ENCODE results near the gene PPM1H.
"Not testable (repeated sequence)": the region's sequence is repeated elsewhere in the genome, so short reads cannot be mapped to it uniquely, and the experiment has no call there.

PPM1H gene

GRCh38 chr12:62832558-62832957 is 102.4 kb downstream of the PPM1H start:
- DNase-seq: no peak

DNA sequence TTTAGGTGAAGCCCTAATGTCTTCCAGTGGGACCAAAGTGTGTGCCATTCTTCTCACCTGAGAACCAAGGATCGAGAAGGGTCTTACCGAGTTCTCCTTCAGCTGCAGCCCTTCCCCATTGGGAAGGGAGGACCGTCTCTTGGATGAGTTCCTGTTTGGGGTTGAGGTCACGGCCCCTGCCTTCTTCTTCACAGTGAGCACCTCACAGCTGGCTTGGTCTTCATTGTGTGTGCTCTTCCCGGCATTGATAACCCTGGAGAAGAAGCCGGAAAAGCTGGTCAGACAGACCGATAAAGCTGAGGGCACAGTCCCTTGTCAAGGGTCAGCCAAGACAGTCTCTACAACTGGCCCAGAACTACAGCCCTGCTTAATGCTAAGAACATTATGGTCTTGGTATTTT is 102.9 kb downstream of the PPM1H start:
- no peak for DNase-seq

DNA sequence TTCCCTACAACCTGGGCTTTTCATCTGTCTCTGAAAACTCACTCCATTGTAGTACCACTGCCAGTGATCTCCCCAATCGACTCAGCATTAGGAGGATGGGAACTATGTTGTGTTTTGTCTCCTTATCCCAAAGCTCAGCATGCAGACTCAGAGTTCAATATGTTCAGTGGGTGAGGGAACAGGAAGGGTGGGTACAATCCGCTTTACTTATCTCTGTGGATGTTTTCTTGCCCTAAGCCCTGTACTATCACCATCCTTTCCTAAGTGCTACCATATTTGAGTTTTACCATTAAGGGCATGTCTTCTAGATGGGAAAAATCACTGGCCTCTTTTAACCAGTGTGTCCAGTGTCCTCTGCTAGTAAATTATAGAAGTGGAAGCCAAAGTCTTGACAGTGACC is 107.1 kb downstream of the PPM1H start:
- DNase-seq: no peak

GRCh38 chr12:62827042-62827441 is 107.9 kb downstream of the PPM1H start:
- no peak for DNase-seq

DNA sequence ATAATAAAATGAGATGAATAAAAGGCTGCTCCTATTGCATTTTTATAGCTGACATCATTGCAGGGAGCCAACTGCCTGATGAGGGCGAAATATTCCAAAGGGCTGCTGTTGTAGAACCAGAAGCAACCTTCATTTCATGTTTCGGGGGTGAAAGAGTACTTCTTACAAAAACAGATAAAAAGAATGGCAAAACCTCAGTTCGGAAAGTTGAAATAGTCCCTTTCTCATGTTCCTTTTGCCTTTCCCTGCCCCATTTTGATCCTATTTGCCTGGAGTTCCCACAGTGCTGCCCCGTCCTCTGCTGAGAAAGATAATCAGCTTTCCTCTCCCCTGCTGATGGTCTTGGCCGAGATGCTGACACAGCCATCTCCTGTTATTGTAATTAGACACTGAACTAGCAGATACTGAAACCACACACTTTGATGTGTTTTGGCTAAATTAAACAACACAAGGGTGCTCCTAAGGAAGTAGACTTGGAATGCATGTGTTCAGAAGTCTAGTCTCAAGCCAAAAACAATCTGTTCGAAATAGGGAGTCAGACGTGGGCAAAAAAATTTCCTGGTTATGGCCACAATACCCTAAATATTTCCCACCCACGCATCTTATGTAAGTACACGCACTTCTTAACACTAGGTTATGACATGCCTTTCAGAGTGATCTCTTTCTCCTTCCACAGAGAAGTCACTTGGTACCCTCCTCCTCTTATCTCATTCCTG is 117.2 kb downstream of the PPM1H start:
- peak; percentile 31 for DNase-seq

- DNase-seq: no peak
Observed at GRCh38 chr12:62814243-62814642, 120.7 kb downstream of the PPM1H start.

GRCh38 chr12:62813031-62813829 is 121.7 kb downstream of the PPM1H start:
- DNase-seq: peak; percentile 69

DNA sequence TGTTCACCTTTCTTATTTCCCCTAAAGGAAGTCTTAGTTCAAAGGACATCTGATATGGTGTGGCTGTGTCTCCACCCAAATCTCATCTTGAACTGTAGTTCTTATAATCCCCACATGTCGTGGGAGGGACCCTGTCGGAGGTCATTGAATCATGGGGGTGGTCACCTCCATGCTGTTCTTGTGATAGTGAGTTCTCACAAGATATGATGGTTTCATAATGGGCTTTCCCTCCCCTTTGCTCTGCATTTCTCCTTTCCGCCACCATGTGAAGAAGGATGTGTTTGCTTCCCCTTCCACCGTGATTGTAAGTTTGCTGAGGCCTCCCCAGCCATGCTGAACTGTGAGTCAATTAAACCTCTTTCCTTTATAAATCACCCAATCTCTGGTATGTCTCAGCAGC is 123.5 kb downstream of the PPM1H start:
- not testable (repeated sequence) for DNase-seq

- no peak for DNase-seq
Observed at GRCh38 chr12:62808166-62808879, 126.6 kb downstream of the PPM1H start.

- DNase-seq: no peak
Observed at GRCh38 chr12:62806893-62807292, 128.1 kb downstream of the PPM1H start.

GRCh38 chr12:62806244-62806836 is 128.6 kb downstream of the PPM1H start:
- DNase-seq: no peak

GRCh38 chr12:62805517-62805916 is 129.4 kb downstream of the PPM1H start:
- no peak for DNase-seq

DNA sequence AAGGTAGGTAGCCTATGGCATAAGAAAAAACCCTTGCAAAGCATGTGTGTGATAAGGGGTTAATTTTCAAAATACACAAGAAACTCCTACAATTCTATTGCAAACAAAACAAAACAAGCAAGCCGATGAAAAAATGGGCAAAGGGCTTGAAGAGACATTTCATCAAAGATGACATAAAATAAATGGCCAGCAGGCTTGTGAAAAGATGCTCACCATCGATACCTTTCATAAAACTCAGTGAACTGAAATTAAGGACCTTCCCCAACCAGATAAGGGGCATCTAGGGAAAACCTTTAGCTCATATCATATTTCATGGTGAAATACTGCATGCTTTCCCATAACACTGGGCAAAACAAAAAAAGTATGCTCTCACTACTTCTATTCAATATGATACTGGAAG is 131.2 kb downstream of the PPM1H start:
- no peak for DNase-seq

DNA sequence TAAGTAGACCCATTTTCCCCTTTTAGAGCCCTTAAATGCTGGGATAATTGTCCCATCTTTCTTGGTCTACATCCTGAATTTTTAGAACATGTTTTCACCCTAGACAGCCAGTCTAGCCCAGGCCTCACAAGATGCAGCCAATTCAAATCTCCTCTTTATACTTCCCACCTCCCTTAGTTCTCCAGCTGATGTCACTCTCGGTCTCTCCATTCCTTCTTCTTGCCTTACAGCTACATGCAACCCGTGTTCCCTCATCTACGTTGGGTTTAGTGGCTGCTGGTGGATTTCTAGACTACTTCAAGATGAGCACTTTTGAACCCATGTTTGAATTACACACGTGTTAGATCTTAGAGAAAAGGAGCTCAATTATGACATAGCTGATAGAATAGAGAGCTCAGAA is 132.0 kb downstream of the PPM1H start:
- peak; percentile 27 for DNase-seq

GRCh38 chr12:62802321-62802720 is 132.6 kb downstream of the PPM1H start:
- DNase-seq: no peak

GRCh38 chr12:62801796-62802195 is 133.2 kb downstream of the PPM1H start:
- no peak for DNase-seq

DNA sequence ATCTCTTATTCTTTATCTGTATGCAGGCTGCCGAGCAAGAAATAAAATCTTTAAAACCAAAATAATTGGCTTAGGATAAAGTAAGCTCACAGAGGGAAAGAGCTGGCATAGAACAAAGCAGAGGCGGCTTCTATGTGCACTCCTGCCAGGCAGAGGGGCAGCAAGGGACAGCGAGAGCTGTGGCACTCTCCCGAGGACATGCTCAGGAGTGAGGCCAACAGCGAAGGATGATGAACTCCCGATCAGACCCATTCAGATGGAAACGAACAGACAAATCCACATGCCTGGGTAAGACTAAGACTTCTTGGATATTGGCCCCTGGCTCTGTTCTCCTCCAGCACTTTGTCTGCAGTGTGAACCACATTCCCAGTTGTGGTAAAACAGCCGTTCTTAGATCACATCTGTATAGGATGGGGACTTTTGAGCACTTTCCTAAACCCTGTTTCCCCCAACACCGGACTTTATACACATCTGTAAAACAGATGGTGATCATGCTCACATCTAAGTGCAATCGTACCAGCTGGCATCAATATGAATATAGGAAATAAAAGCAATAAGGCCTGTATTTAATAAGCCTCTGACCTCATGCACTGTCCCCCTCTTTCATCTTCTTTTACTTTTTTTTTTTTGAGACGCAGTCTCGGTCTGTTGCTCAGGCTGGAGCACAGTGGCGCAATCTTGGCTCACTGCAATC is 134.1 kb downstream of the PPM1H start:
- DNase-seq: peak; percentile 28

DNA sequence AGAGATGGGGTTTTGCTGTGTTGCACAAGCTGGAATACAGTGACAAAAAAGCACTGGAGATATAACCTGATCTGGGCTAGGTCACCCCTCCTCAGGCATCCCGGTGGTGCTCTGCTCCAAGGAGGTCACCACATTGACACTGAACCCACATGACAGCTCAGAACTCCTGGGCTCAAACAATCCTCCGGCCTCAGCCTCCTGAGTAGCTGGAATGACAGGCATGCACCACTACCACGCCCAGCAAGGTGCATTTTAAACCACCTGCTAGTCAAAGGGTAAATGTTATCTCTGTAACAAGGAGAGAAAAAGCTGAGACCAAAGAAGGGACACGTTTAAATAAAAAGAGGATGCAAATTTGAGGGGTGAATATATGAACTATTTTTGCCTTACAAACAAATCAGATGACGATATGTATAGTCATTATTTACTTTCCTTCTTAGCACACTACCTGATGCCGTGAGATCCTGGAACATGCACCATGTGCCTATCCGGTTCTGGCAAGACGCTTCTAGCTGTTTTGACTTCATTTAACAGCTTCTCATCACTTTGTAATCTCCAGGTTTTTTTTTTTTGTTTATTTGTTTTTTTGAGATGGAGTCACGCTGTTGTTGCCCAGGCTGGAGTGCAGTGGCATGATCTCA is 135.1 kb downstream of the PPM1H start:
- DNase-seq: no peak

GRCh38 chr12:62799126-62799736 is 135.7 kb downstream of the PPM1H start:
- peak; percentile 75 for DNase-seq

GRCh38 chr12:62794218-62794583 is 140.7 kb downstream of the PPM1H start:
- DNase-seq: no peak

Measured in fibroblast of skin of right quadriceps (primary cell).